GM12872 (cell line): Measurements from ENCODE around the gene MRPL41.

Experiments used
- TF ChIP-seq, protein P1 (sequence below): IDR thresholded peaks from 3 replicates; pipeline ENCODE4 v1.5.1; 2011; ENCODE audit warnings: low read depth, mild to moderate bottlenecking, low read length, moderate library complexity; ENCODE audit not compliant: insufficient read depth

The MRPL41 gene

DNA sequence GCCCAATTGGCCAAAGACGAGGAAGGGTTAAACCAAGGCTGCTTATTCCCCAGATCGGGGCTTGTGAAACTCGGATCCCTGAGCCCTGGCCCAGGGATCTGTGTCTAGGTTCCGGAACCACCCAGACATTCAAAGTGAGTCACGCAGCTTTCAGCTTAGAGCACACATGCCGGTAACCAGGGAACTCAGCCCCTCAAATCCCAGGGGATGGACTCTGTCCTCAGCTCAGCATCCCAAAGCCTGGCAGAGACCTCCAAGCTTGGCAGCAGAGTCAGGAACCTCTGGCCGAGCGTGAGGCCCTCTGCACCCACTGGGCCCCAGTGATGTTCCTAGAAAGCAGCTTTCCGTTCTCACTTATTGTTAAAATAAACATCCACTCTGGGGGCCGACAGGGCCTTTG is 6.6 kb upstream of the MRPL41 start:
- TF ChIP-seq, protein P1, sequence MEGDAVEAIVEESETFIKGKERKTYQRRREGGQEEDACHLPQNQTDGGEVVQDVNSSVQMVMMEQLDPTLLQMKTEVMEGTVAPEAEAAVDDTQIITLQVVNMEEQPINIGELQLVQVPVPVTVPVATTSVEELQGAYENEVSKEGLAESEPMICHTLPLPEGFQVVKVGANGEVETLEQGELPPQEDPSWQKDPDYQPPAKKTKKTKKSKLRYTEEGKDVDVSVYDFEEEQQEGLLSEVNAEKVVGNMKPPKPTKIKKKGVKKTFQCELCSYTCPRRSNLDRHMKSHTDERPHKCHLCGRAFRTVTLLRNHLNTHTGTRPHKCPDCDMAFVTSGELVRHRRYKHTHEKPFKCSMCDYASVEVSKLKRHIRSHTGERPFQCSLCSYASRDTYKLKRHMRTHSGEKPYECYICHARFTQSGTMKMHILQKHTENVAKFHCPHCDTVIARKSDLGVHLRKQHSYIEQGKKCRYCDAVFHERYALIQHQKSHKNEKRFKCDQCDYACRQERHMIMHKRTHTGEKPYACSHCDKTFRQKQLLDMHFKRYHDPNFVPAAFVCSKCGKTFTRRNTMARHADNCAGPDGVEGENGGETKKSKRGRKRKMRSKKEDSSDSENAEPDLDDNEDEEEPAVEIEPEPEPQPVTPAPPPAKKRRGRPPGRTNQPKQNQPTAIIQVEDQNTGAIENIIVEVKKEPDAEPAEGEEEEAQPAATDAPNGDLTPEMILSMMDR: no peak

DNA sequence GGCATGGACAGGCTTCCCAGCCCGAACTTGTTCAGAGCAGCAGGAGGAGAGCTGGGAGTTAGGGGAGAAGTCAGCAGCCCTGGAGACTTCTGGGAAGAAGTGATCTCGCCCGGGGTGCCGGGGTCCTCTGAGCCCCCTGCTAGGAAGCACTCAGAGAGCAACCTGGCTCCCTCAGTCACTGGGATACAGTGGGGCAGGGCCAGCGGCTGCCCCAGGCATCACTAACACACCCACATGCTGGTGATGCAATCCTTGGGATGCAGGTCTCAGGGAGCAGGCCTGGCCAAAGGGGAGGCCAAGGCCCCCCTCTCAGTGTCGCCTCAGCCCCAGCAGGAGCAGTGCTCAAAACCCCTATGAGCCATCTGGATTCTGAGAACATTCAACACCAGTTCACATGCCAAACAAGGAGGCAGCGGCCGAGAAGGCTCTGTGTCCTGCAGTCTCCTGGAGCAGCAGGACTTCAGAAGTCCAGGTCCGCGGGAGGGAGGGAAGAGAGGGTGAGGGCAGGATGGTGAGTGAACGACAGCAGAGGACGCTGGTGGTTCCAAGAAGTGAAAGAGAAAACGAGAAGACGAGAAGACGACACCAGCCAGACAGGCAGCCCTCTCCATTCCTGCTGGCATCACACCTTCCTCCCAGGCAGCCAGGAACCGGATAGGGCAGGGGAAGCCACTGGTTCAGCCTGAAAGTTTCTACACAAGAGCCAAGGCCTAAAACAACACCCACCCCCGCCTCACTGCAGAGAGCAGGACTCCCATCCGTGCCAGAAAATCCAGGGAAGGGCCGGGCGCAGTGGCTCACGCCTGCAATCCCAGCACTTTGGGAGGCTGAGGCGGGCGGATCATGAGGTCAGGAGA is 3.8 kb upstream of the MRPL41 start:
- TF ChIP-seq, protein P1: no peak

DNA sequence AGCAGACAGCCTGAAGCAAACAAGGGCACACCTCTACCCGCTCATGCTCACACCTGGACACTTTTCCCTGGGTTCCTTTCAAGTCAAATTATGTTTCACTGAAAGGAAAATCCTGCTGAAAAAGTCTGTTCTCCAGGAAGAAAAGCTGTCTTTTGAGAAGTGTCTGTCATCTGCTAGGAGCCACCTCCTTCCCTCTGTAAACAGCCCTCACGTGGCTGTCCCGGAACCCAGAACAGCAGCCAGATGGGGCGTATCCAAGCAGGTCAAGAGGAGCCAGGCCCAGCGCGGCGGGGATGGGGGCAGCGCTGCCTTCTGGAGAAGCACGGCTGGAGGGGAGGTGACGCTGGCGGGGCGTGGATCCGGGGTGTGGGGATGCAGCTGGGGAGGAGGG is 1.5 kb upstream of the MRPL41 start, which contains the start of gene PNPLA7:
PNPLA7 (minus strand) TSS at position 172 of the 391 bp plus-strand sequence. CDS start 205 bp downstream, outside the sequence.
- TF ChIP-seq, protein P1: no peak

DNA sequence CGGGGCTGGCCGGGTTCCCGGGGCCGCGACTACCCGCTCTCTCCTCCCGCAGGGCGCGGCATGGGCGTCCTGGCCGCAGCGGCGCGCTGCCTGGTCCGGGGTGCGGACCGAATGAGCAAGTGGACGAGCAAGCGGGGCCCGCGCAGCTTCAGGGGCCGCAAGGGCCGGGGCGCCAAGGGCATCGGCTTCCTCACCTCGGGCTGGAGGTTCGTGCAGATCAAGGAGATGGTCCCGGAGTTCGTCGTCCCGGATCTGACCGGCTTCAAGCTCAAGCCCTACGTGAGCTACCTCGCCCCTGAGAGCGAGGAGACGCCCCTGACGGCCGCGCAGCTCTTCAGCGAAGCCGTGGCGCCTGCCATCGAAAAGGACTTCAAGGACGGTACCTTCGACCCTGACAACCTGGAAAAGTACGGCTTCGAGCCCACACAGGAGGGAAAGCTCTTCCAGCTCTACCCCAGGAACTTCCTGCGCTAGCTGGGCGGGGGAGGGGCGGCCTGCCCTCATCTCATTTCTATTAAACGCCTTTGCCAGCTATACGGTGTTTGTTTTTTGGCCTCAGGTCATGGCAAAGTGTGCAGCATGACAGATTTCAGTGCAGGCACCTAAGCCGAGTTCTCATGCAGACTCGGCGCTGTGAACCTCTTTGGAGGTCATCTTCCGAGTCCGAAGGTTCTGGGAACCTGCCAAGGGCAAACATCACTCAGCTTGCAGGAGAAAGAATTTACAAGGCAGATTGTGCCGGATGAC is 516 bp downstream of the MRPL41 start:
- TF ChIP-seq, protein P1: no peak

DNA sequence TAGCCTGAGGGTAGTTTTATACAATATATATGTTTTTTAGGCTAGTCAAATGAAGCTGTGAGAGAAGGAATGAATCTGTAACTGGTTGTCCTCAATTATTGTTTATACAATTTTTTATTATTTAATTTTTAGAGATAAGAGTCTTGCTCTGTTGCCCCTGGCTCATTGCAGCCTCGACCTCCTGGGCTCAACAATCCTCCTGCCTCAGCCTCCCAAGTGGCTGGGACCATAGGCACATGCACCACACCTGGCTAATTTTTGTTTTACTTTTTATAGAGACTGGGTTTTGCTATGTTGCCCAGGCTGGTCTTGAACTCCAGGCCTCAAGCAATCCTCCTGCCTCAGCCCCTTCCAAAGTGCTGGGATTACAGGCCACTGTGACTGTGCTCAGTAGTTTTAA is 2.7 kb downstream of the MRPL41 start:
- TF ChIP-seq, protein P1: no peak

DNA sequence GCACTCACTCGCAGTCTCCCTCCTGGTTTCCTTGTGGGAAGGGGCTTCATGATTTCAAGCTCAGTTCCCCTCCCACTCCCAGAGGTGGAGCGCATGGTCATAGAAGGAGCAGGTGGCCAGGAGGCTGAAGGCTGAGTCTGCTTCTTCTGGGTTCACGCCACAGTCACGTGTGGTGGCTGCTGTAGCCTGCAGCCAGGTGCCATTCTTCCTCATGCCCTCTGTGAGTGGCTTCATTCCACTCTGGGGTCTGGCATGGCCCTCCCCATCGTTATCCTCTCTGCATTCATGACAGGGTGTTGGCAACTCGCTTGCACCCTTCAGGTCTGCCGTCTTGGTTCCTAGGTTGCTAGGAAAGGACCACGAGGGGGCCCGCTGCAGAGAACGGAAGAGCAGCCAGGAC is 3.5 kb downstream of the MRPL41 start:
- TF ChIP-seq, protein P1: no peak

DNA sequence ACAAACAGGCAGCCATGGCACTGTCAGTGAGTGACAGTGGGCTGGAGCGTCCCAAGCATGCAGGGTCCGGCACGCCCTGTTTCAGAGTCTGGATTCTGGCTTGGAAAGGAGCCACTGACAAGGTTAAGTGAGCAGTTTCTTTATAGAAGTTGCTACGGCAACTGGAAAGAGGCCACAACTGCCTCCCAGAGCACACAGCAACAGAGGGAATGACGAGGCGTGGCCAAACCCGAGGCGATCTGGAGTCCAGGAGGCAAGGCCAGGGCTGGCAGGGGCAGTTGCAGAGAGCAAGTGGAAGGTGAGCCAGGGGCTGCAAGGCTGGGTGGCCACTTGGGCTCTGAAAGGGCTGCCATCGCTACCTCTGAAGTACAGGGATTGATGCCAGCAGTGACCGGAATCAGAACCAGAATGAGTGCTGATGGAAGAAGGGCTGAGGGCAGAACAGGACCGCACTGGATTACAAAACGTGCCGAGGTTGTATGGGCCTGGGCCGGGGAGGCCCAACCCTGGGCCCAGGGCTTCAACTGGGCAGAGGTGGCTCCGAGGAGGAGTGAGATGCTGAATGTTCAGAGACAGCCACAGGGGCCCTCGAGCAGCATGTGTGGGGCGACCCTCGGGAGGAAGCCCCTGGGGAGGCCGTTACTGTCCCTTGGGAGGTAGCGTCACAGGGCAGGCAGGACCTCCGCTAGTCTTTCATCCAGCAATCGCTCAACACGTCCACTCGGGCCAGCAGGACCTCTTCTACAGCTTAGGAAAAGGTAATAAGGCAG is 4.6 kb downstream of the MRPL41 start:
- TF ChIP-seq, protein P1: no peak
